Sigmoid colon (tissue), 7 donors: ENCODE measurements around the gene NEK2. TPM values are rescaled to one million over a fixed set of nuclear protein-coding genes. Genes with fewer than 3 reads are reported as not detected.

Experiments
- DNase-seq: peaks from one replicate; pipeline ENCODE4 v3.0.0-alpha.2; 2019
- H3K27ac ChIP-seq, 4 donors: fragments of 200-600 bp; sonication (generic); one replicate each; pipeline ENCODE4 v1.5.1; 2016 to 2019; ENCODE audit warnings: mild to moderate bottlenecking in 1 of 4
- H3K27me3 ChIP-seq, 3 donors: fragments of 200-600 bp; sonication (generic); one replicate each; pipeline ENCODE4 v1.5.1; 2019; ENCODE audit warnings: mild to moderate bottlenecking in 1 of 3
- H3K36me3 ChIP-seq, 4 donors: fragments of 200-600 bp; sonication (generic); one replicate each; pipeline ENCODE4 v1.5.1; 2016 to 2019
- H3K4me1 ChIP-seq, 4 donors: fragments of 200-600 bp; sonication (generic); one replicate each; pipeline ENCODE4 v1.5.1; 2017 to 2019
- H3K4me3 ChIP-seq, 4 donors: fragments of 200-600 bp; sonication (generic); one replicate each; pipeline ENCODE4 v1.5.1; 2017 to 2019; ENCODE audit warnings: mild to moderate bottlenecking in 2 of 4, moderate library complexity in 1 of 4
- H3K9me3 ChIP-seq, 4 donors: fragments of 200-600 bp in 3 of 4; sonication (generic) in 3 of 4; one replicate each; pipeline versions ENCODE4 v1.5.1 to v1.6.1; 2013 to 2019
- EP300 ChIP-seq, 4 donors: sonication (generic); formaldehyde crosslinking; IDR thresholded peaks; one replicate each; pipeline ENCODE4 v1.6.1; 2017; ENCODE audit warnings: antibody characterized with exemption in 4 of 4
- POLR2A ChIP-seq, 2 donors: fragments of 450-650 bp; IDR thresholded peaks; one replicate each; pipeline ENCODE4 v1.6.1; 2016; ENCODE audit warnings: antibody characterized with exemption in 2 of 2, mild to moderate bottlenecking in 2 of 2, moderate library complexity in 2 of 2
- POLR2AphosphoS5 ChIP-seq, 4 donors: sonication (generic); formaldehyde crosslinking; IDR thresholded peaks; one replicate each; pipeline ENCODE4 v1.6.1; 2017; ENCODE audit warnings: antibody characterized with exemption in 4 of 4
- WGBS, 2 donors: extraction: QIAGEN DNeasy Blood & Tissue Kit; methylation state at CpG; one replicate each; pipeline ENCODE4 v1.1.7; 2013; 5-methylcytosine and 5-hydroxymethylcytosine counted together
- intact Hi-C: fragments of 100-400 bp; cut with DNase I; formaldehyde crosslinking; loops from one replicate; pipeline ENCODE4 v1.15.1; 2023
- polyA plus RNA-seq, 3 donors: library from polyadenylated mRNA; stranded (reverse); fragments of 200-250 nt; gene quantifications; one replicate each; pipeline ENCODE4 v1.2.3, GENCODE V29; 2013
- total RNA-seq, 4 donors: library from RNA; depleted of rRNA; stranded (reverse); fragments of >200 nt; gene quantifications; one replicate each; pipeline ENCODE4 v1.1.0, GENCODE V29; 2016
- TF ChIP-seq, protein P1 (sequence below), 4 experiments: fragments of 450-650 bp in 3 of 4; fragments of 200-600 bp in 1 of 4; IDR thresholded peaks; one replicate each; pipeline ENCODE4 v1.5.1; 2016 to 2019; ENCODE audit warnings: antibody characterized with exemption in 4 of 4, mild to moderate bottlenecking in 3 of 4, moderate library complexity in 2 of 4
- donor health status: healthy with polysubstance abuse.
- donor health status: Bipolar disorder and iron deficiency.
- donor health status: healthy.

The NEK2 gene
- total and polyA plus RNA-seq, 7 donors = 0.41 to 11.5 (median 1.9) TPM; not detected in 2

GRCh38 chr1:211703812-211704537 is 28.6 kb upstream of the NEK2 start:
- H3K9me3 ChIP-seq = no peaks in the 10 kb centered on the region
- H3K4me1 ChIP-seq = peaks cover 0 to 13% (median 5%) of the 10 kb centered on the region in 4 donors
- H3K27ac ChIP-seq = no peak overlapping the region
- no peak for TF ChIP-seq POLR2A (IDR thresholded peaks at IDR 0.05)
- no peak for TF ChIP-seq POLR2AphosphoS5 (IDR thresholded peaks at IDR 0.05)
- TF ChIP-seq, protein P1, sequence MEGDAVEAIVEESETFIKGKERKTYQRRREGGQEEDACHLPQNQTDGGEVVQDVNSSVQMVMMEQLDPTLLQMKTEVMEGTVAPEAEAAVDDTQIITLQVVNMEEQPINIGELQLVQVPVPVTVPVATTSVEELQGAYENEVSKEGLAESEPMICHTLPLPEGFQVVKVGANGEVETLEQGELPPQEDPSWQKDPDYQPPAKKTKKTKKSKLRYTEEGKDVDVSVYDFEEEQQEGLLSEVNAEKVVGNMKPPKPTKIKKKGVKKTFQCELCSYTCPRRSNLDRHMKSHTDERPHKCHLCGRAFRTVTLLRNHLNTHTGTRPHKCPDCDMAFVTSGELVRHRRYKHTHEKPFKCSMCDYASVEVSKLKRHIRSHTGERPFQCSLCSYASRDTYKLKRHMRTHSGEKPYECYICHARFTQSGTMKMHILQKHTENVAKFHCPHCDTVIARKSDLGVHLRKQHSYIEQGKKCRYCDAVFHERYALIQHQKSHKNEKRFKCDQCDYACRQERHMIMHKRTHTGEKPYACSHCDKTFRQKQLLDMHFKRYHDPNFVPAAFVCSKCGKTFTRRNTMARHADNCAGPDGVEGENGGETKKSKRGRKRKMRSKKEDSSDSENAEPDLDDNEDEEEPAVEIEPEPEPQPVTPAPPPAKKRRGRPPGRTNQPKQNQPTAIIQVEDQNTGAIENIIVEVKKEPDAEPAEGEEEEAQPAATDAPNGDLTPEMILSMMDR (IDR thresholded peaks at IDR 0.05) = no peak
- no peak for TF ChIP-seq EP300 (IDR thresholded peaks at IDR 0.05)
- WGBS, 2 donors = 74 to 81% methylated on average over 11 of the region's 11 CpGs
- DNase-seq = no peak
- H3K4me3 ChIP-seq = no peak overlapping the region
- no peaks in the 10 kb centered on the region for H3K27me3 ChIP-seq
- no peaks in the 10 kb centered on the region for H3K36me3 ChIP-seq
- intact Hi-C loops = no loop called here

- intact Hi-C loops = no loop called here
- Histone ChIP-seq H3K4me3 (no peak overlapping the region), H3K9me3 (no peaks in the 10 kb centered on the region), H3K27ac (no peak overlapping the region), H3K36me3 (no peaks in the 10 kb centered on the region), H3K4me1 (peaks cover 0 to 24% (median 10%) of the 10 kb centered on the region in 4 donors), H3K27me3 (peaks cover 0 to 6% (median 0%) of the 10 kb centered on the region in 3 donors)
- WGBS, 2 donors = 94 to 95% methylated on average over 6 of the region's 6 CpGs
- no peak for DNase-seq
- TF ChIP-seq POLR2AphosphoS5 (IDR thresholded peaks at IDR 0.05) = no peak
- TF ChIP-seq, protein P1 (IDR thresholded peaks at IDR 0.05) = no peak
- no peak for TF ChIP-seq POLR2A (IDR thresholded peaks at IDR 0.05)
- TF ChIP-seq EP300 (IDR thresholded peaks at IDR 0.05) = no peak
These were observed 26.3 kb upstream of the NEK2 start for GRCh38 chr1:211701733-211702132.

DNA sequence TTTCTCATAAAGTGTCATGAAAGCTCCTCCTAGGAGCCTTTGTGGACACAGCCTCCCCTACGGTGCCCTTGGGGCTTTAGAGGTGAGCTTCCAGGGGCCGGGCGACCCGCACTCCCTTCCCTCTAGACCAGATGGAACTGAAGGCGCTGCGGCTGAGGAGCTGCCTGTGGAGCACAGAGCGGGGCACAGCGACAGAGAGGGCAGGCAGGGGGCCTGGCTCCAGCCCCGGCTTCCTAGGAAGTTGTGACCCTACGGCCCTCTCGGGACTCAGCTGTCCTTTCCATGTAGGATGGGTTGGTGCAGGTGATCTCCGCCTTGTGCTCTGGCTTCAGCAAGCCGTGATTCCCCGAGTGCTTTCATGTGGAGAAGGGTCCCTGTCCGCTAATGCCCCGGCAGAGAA is 23.6 kb upstream of the NEK2 start:
- no peak for DNase-seq
- no peaks in the 10 kb centered on the region for H3K36me3 ChIP-seq
- TF ChIP-seq, protein P1 (IDR thresholded peaks at IDR 0.05) = no peak
- TF ChIP-seq EP300 (IDR thresholded peaks at IDR 0.05) (no peak), POLR2AphosphoS5 (IDR thresholded peaks at IDR 0.05) (no peak), POLR2A (IDR thresholded peaks at IDR 0.05) (no peak)
- WGBS, 2 donors = 80 to 89% methylated on average over 16 of the region's 16 CpGs
- H3K4me3 ChIP-seq = no peak overlapping the region
- H3K9me3 ChIP-seq = no peaks in the 10 kb centered on the region
- intact Hi-C loops = no loop called here
- H3K4me1 ChIP-seq = peaks cover 0 to 10% (median 5%) of the 10 kb centered on the region in 4 donors
- no peak overlapping the region for H3K27ac ChIP-seq
- H3K27me3 ChIP-seq = peaks cover 0 to 6% (median 0%) of the 10 kb centered on the region in 3 donors

DNA sequence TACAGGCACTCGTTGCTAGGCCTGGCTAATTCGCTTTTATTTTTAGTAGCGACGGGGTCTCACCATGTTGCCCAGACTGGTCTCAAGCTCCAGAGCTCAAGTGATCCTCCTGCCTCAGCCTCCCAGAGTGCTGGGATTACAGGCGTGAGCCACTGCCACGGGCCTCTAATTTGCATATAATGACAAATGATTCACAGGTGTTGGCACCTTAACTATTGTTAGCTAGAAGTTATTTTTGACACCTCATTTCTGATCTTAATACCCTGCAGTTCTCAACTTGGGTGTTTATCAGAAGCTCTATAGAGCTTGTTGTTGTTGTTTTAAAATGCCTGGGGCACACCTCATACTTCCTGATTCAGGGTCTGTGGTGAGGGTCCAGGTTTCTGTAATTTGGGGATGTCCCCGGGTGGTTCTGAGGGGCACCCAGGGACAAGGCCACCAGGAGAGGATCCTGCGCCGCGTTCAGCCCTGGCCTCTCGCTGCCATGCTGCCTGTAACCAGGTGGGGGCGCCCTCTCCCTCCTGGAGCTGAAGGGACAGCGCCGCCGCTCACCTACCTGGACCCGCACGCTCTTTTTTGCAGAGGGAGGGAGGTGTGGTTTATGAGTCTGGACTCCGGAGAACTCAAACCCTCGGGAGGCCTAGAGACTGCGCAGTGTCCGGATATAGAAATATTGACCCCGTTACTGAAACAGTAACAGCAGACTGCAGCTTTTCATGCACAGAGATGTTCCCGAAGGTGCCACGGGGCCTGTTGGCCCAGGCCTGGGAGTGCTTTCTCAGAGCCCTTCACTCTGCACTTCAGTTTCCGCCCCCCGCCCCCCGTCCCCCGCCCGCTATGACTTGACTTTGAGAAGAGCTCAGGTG is 23.0 kb upstream of the NEK2 start:
- peaks cover 0 to 10% (median 5%) of the 10 kb centered on the region in 4 donors for H3K4me1 ChIP-seq
- TF ChIP-seq POLR2A (IDR thresholded peaks at IDR 0.05) = no peak
- TF ChIP-seq, protein P1 (IDR thresholded peaks at IDR 0.05) = peak; percentile 40 to 85 (median 84)
- H3K27ac ChIP-seq = no peak overlapping the region
- peak overlapping the region in 2 of 4 donors; percentile 18 to 30 for H3K4me3 ChIP-seq
- H3K36me3 ChIP-seq = no peaks in the 10 kb centered on the region
- peaks cover 0 to 6% (median 0%) of the 10 kb centered on the region in 3 donors for H3K27me3 ChIP-seq
- peak; percentile 79 for DNase-seq
- H3K9me3 ChIP-seq = no peaks in the 10 kb centered on the region
- intact Hi-C loops = loop anchor here (1.0 kb wide), 1 partner anchor 132 kb away; the partner anchor contains the start of gene LPGAT1
- 18 to 21% methylated on average over 29 of the region's 29 CpGs for WGBS, 2 donors
